Stimulated activated CD4-positive, alpha-beta T cell treated with anti-CD3 and anti-CD28 coated beads, Interleukin-1b, Interleukin-23, amount 100 ng/mL, for 48 hours (primary cell): Measurements from ENCODE around the gene SF3A1.

Experiments used
- DNase-seq: peaks from one replicate; pipeline ENCODE4 v3.0.0-alpha.2; 2020

The SF3A1 gene

DNA sequence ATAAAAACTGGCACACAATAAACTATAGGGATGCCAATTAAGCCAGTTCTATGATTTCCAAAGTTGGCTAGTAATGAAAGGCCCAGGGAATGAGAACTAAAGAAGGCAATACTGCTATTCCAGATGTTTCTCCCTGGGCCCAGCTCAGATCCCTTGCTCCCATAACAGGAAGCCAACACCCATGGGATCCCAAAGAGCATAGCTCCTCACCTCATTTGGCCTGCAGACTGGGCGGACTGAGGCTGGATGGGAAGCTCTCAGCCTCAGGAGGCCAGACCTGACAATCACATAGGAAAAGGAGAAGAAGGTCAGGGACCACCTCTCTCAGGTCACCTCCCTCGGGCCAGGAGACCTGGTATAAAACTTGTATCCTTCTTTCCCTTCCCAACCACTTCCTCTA is 35.2 kb downstream of the SF3A1 start:
- DNase-seq: no peak

DNA sequence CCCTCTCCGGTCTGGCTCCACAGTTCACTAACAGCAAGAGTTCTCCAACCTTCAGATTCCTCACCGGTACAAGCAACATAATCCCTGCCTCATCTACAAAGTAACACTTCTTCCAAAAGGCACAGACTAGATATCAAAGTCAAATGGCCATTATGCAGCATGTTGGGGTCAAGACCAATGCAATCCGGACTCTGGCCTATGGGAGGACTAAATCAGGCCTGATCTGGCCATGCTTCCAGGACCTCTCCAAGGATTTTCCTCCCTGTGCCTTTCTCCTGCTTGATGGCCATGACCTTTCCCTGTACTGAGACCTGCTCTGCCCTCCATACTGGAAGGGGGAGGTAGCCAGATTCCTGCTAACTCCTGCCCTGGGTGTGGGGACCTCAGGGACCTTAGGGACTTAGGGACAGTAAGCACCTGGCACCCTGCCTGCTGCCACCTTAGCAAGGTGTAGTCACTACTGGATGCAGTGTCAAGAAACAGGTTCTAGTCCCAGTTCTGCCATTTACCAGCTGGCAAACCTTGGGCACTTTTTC is 36.6 kb downstream of the SF3A1 start:
- DNase-seq: no peak

GRCh38 chr22:30318799-30319419 is 37.8 kb downstream of the SF3A1 start:
- no peak for DNase-seq

DNA sequence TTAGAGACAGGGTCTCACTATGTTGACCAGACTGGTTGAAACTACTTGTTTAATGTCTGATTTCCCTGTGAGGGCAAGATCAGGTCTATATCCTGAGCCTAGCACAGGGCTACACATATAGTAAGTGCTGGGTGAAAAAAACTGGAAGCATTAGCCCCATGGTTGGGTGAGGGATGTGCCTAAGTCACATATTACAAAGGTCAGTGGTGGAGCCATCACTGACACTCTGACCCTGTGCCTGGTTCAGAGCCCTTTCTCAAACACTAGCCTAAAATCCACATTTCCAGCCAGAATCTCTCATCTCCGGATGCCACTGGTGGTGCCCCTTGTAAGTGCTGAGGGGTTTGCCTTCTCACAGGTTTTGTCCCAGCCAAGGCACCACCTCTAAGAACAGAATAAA is 38.9 kb downstream of the SF3A1 start:
- no peak for DNase-seq

DNA sequence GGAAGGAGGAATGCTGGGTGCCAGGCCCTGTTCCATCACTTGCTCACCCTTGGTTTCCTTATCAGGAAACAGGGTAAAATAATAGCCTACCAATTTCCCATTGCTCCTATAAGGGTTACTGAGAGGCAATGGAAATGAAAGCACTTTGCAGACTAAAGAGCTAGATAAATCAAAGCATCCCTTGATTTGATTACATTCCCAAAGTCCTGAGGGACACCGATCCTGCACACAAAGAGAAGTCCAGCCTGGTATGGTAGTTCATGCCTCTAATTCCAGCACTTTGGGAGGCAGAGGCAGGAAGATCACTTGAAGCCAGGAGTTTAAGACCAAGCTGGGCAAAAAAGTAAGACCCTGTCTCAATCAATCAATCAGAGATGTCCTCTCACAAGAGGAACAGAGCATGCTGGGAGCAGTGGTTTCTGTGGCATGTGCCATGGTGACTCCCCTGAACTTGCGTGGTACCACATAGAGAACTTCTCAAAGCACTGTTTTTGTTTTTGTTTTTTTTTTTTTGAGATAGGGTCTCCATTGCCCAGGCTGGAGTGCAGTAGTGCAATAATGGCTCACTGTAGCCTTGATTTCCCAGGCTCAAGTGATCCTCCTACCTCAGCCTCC is 40.6 kb downstream of the SF3A1 start:
- no peak for DNase-seq

DNA sequence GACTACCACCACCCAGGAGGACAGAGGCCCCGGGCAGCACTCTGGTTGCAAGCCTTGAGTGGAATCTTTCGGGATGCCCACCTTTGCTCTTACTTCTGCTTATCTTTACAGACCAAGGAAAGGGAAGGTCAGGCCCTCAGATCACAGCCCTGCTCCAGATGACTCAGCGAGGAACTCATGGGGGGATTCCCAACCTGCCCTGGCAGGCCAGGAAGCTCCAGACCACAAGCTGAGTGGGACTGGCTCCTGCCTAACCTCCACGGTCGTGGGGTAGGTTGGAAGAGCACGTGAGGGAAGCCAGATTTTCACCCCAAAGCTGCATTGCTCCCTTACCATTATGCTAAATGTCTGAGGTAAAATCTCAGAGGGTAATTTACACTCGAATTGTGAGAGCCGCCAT is 41.8 kb downstream of the SF3A1 start:
- peak; percentile 50 for DNase-seq

DNA sequence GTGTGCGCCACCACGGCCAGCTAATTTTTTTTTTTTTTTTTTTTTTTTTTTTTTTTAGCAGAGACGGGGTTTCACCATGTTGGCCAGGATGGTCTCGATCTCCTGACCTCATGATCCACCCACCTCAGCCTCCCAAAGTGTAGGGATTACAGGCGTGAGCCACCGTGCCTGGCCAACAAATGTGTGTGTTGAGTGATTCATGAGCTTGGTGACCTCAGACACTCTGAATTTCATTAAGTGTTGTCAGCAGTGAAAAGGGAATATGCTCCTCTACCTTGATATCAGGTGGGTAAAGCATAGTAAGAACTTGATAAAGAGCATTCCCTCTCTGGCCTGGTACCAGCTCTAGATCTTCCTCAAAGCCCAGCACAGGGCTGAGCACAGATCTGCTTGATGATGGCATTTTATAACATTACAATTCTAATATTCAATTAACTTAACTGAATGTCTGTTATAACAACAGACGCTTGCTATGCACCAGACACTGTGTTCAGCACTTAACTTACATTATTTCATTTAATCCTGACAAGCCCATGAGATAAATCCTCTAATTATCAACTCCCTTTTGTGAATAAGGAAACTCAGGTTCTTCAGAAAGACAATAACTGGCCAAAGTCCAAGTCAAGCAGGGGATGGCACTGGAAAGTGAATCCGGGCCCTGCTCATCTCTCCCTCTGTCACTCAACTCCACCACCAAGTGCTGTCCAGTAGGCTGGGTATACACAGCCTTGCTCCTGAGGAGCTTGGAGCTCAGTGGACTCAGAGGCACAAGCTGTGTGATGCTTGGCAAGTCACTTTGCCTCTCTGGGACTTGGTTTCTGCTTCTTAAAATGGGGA is 42.9 kb downstream of the SF3A1 start:
- no peak for DNase-seq

GRCh38 chr22:30312053-30312452 is 44.6 kb downstream of the SF3A1 start:
- no peak for DNase-seq

- no peak for DNase-seq
These were observed 45.6 kb downstream of the SF3A1 start for GRCh38 chr22:30310881-30311771.

GRCh38 chr22:30309951-30310741 is 46.5 kb downstream of the SF3A1 start:
- DNase-seq: no peak

GRCh38 chr22:30308518-30309230 is 48.0 kb downstream of the SF3A1 start:
- no peak for DNase-seq

DNA sequence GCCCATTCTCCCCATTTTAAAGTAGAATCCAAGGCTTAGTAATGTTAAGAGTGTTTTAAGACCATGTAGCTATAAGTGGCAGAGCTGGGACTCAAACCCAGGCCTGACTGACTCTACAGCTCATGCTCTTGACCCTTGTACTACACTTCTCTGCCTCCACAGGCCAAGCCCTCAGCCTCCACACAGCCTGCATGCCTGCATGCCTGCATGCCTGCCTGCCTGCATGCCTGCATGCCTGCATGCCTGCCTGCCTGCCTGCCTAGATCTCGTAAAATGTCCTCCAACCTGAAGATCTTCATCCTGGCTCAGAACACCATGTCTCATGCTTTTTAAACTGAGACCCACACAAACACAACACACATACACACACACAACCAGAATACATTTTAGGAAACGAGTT is 48.6 kb downstream of the SF3A1 start:
- DNase-seq: no peak

DNA sequence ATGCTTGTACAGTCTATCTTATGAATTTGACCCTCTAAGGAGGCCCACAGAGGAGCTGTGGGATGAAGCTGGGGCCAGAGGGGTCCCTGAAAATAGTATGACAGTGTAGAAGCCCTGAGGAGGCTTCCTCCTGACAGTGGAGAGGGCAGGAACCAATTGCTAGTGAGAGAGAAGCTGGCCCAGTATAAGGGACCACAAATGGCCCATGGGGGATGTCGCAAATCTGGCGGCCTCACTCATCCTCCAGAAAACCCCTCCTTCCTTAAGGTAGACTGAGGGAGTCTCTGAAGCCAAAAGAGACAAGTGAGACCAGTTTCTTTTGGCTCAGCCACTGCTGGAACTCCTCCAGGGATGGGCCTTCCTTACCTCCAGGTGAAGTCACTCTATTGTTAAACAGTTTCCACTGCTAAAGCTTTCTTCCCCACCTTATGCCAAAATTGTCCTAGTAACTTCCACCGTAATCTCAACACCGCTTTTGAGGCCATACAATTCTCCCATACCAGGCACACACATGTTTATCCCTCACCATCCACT is 49.6 kb downstream of the SF3A1 start:
- no peak for DNase-seq

DNA sequence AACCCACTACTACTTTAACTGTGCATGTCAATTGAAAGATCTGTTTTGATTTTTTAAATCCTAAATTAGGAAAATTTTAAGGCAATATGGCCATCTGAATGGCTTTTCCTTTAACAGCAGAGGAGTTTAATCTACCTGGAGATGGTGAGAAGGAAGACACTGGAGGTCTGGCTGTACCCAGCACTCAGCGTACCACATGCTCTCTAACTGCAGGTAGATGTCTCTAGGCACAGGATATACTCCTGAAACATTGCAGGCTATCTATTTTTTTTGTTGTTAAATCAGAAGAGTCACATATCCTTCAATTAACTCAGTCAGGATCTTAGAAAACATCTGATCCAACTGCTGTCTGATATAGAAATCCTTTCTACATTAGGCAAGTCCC is 50.1 kb downstream of the SF3A1 start:
- DNase-seq: no peak

- no peak for DNase-seq
These were observed 50.6 kb downstream of the SF3A1 start for GRCh38 chr22:30305906-30306626.

DNA sequence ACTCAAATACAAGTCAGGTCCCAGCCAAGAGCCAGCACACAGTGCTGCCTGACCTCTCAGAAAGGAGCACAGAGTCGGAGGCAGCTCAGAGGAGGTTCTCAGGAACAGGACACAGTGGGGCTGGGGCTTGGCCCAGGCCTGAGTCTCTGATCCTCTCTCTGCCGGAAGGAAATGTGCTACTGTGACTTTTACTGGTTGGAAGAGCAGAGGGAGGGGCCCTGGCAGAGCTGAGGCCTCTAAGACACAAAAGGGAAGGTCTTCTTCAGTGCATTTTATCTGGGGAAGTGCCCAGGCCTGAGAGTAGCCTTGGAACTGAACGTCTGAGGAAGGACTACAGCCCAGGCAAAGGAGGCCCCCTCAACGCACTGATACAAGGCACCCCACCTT is 51.2 kb downstream of the SF3A1 start:
- DNase-seq: peak; percentile 43

DNA sequence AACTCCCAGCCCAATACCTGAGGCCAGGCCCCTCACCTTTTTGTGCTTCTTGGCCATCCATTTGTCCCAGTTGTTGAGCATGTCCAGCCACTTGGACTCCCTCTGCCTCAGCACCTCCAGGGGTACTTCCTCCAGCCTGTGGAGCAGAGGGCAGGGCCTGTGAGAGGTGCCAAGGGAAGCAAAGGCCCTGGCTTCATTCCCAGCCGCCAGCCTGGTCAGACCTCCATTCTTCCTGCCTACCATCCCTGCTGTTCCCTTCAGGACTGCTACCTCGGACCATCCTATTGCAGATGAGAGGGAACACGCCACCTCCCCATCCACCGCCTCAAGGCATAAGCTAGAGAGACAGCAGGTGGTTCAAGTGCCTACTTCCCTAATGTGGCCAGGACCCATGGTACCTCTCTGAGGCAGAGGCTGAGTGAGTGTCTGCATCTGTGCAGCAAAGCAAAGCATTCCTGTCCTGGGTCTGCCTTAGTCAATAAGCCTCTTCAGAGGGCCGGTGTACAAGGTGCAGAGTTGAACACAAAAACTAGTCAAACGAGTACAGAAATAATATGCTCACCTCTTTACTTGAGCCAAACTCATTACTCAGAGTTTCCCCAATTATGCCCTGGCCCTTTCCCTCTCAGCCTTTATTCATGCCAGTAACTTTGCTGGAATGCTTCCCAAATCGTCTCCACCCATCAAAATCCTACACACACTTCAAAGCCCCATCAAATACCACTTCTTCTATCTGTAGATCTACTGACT is 52.0 kb downstream of the SF3A1 start:
- DNase-seq: no peak

DNA sequence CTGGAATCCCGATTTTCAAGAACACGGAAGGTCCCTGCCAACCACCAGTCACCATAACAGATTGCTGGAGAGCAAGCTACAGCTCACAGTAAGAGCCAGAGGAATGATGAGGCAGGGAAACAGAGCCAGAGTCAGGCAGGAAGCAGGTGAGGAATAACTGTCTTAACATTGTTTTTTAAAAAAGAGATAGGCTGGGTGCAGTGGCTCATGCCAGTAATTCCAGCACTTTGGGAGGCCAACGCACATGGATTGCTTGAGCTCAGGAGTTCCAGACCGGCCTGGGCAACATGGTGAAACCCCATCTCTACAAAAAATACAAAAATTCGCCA is 53.9 kb downstream of the SF3A1 start:
- no peak for DNase-seq

DNA sequence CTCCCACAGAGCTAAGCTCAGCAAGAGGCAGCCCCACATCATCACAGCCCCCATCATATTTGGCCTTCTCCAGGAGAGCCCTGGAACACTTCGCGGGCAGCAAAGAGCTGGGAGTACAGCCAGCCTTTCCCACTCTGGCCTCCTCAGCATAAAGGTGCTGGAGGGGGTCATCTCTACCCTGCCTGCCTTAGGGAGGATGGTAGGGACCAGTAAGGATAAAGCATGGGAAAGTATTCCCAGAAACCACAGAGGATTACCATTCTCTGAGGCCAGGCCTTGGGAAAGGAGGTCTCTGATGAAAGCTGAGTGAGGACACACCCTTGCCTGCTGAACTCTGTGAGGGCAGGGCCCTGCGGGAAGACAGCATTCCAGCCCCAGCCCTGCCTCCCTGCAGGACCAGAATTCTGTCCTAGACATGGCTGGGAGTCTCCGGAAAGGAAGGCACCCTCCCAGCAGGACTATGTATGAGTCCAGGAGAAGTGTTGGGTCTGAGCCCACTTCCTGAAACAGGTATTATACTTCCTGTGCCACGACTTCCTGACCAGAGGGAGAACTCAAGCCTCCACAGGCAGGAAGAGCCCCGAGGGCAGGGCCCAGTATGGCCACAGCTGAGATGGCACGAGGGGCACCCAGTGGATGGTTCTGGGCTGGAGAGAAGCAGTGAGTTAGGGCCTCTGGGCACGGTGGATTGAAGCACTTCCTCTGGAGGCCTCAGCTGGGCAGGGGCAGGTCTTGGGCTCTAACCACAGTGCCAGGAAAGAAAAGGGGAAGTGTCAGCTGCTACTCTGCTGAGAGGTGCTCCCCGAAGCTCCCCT is 54.5 kb downstream of the SF3A1 start:
- no peak for DNase-seq
